HepG2 (cell line): ENCODE results near the gene PEX5. TPM values are rescaled to one million over a fixed set of nuclear protein-coding genes. Genes with fewer than 3 reads are reported as not detected.

Experiments used
- BRCA1 ChIP-seq: sonication (generic); formaldehyde crosslinking; IDR thresholded peaks from 2 replicates; pipeline ENCODE4 v1.4.0; 2020; ENCODE audit warnings: missing genetic modification reagents
- JARID2 ChIP-seq: sonication (generic); formaldehyde crosslinking; IDR thresholded peaks from 2 replicates; pipeline ENCODE4 v1.8.1; 2023; ENCODE audit warnings: missing genetic modification reagents, inconsistent platforms; ENCODE audit not compliant: insufficient replicate concordance
- KAT8 ChIP-seq: IDR thresholded peaks from 2 replicates; pipeline ENCODE4 v1.6.1; 2016; ENCODE audit warnings: missing genetic modification reagents, missing compliant biosample characterization
- KDM3A ChIP-seq: IDR thresholded peaks from 2 replicates; pipeline ENCODE4 v1.6.1; 2018; ENCODE audit warnings: low read depth, missing compliant biosample characterization
- NRL ChIP-seq: sonication (generic); formaldehyde crosslinking; IDR thresholded peaks from 2 replicates; pipeline ENCODE4 v1.5.0; 2020; ENCODE audit warnings: missing genetic modification reagents, mild to moderate bottlenecking, moderate library complexity, borderline replicate concordance
- PAX8 ChIP-seq: sonication (generic); formaldehyde crosslinking; IDR thresholded peaks from 2 replicates; pipeline ENCODE4 v1.8.0; 2022; ENCODE audit warnings: mild to moderate bottlenecking, missing genetic modification reagents, borderline replicate concordance
- PTBP1 ChIP-seq: fragments of 200-400 bp; formaldehyde crosslinking; IDR thresholded peaks from 2 replicates; pipeline ENCODE4 v1.6.1; 2018; ENCODE audit warnings: low read length, low read depth; ENCODE audit not compliant: poor library complexity, severe bottlenecking
- RAD21 ChIP-seq: fragments of 450-650 bp; formaldehyde crosslinking; IDR thresholded peaks from 2 replicates; pipeline ENCODE4 v1.5.0; 2020; ENCODE audit warnings: mild to moderate bottlenecking
- SAFB2 ChIP-seq: sonication (generic); formaldehyde crosslinking; IDR thresholded peaks from 2 replicates; pipeline ENCODE4 v1.5.1; 2020; ENCODE audit warnings: missing genetic modification reagents, low read depth, mild to moderate bottlenecking, borderline replicate concordance
- SALL1 ChIP-seq: sonication (generic); formaldehyde crosslinking; IDR thresholded peaks from 2 replicates; pipeline ENCODE4 v1.8.0; 2022; ENCODE audit warnings: mild to moderate bottlenecking, missing genetic modification reagents
- STAT5B ChIP-seq: sonication (generic); formaldehyde crosslinking; IDR thresholded peaks from 2 replicates; pipeline ENCODE4 v1.4.0; 2020; ENCODE audit warnings: missing genetic modification reagents
- TEAD3 ChIP-seq: optimal IDR thresholded peaks from 2 replicates; pipeline ENCODE3; 2016; ENCODE audit warnings: borderline replicate concordance
- TGIF2 ChIP-seq: IDR thresholded peaks from 2 replicates; pipeline ENCODE4 v1.6.1; 2016; ENCODE audit warnings: control low read depth, missing compliant biosample characterization
- ZEB1 ChIP-seq: IDR thresholded peaks from 2 replicates; pipeline ENCODE4 v1.6.1; 2012; ENCODE audit warnings: mild to moderate bottlenecking, low read depth, inconsistent platforms; ENCODE audit not compliant: insufficient replicate concordance
- ZMYM3 ChIP-seq: sonication (generic); formaldehyde crosslinking; IDR thresholded peaks from 2 replicates; pipeline ENCODE4 v1.5.1; 2020; ENCODE audit warnings: mild to moderate bottlenecking, missing genetic modification reagents
- ZNF160 ChIP-seq: sonication (generic); formaldehyde crosslinking; IDR thresholded peaks from 2 replicates; pipeline ENCODE4 v1.8.0; 2022; ENCODE audit warnings: mild to moderate bottlenecking, inconsistent platforms, missing genetic modification reagents
- ZNF563 ChIP-seq: sonication (generic); formaldehyde crosslinking; IDR thresholded peaks from 2 replicates; pipeline ENCODE4 v1.8.0; 2022; ENCODE audit warnings: mild to moderate bottlenecking, moderate library complexity, missing genetic modification reagents
- ZNF629 ChIP-seq: sonication (generic); formaldehyde crosslinking; conservative IDR thresholded peaks from 2 replicates; pipeline ENCODE4 v1.5.0; 2020; ENCODE audit warnings: missing genetic modification reagents
- ZNF782 ChIP-seq: sonication (generic); formaldehyde crosslinking; IDR thresholded peaks from 2 replicates; pipeline ENCODE4 v1.4.0; 2020; ENCODE audit warnings: missing genetic modification reagents, mild to moderate bottlenecking, borderline replicate concordance
- polyA plus RNA-seq, 8 experiments: library from polyadenylated mRNA; depleted of rRNA in 3 of 8; stranded (reverse) in 7 of 8; unstranded in 1 of 8; fragments of >200 nt; fragmentation: Illumina TruSeq in 4 of 8; extraction: Trizol in 4 of 8; gene quantifications; 2 replicates each; pipeline versions ENCODE4 v1.2.1 to v1.2.3, GENCODE V29; 2011 to 2016; ENCODE audit warnings: low read depth in 4 of 8, missing spikeins in 1 of 8, mixed read lengths in 1 of 8; ENCODE audit not compliant: insufficient read depth in 1 of 8
- total RNA-seq, 5 experiments: library from RNA; depleted of rRNA; stranded (reverse); fragments of >200 nt; fragmentation: Illumina TruSeq; extraction: Trizol; gene quantifications; 2 replicates each; pipeline ENCODE4 v1.2.3, GENCODE V29; 2016; ENCODE audit warnings: low read depth in 1 of 5
- TF ChIP-seq, protein P1 (sequence below): sonication (generic); formaldehyde crosslinking; IDR thresholded peaks from 2 replicates; pipeline ENCODE4 v1.4.0; 2020; ENCODE audit warnings: mild to moderate bottlenecking, missing genetic modification reagents
- TF ChIP-seq, protein P2 (sequence below): sonication (generic); formaldehyde crosslinking; IDR thresholded peaks from 2 replicates; pipeline ENCODE4 v1.9.0; 2022; ENCODE audit warnings: low read depth, missing genetic modification reagents
- TF ChIP-seq, protein P3 (sequence below): sonication (generic); formaldehyde crosslinking; IDR thresholded peaks from 2 replicates; pipeline ENCODE4 v1.4.0; 2020; ENCODE audit warnings: missing genetic modification reagents
- TF ChIP-seq, protein P4 (sequence below): sonication (generic); formaldehyde crosslinking; IDR thresholded peaks from 2 replicates; pipeline ENCODE4 v1.8.1; 2023; ENCODE audit warnings: mild to moderate bottlenecking, moderate library complexity, missing genetic modification reagents
- TF ChIP-seq, protein P5 (sequence below): sonication (generic); formaldehyde crosslinking; IDR thresholded peaks from 2 replicates; pipeline ENCODE4 v1.4.0; 2020; ENCODE audit warnings: missing genetic modification reagents, borderline replicate concordance

PEX5 gene
- total and polyA plus RNA-seq, 2 of the 13 experiments (the other 11 are each of a cell fraction or from before 2014, with no cell fraction given) = 16.4 to 29.0 TPM

DNA sequence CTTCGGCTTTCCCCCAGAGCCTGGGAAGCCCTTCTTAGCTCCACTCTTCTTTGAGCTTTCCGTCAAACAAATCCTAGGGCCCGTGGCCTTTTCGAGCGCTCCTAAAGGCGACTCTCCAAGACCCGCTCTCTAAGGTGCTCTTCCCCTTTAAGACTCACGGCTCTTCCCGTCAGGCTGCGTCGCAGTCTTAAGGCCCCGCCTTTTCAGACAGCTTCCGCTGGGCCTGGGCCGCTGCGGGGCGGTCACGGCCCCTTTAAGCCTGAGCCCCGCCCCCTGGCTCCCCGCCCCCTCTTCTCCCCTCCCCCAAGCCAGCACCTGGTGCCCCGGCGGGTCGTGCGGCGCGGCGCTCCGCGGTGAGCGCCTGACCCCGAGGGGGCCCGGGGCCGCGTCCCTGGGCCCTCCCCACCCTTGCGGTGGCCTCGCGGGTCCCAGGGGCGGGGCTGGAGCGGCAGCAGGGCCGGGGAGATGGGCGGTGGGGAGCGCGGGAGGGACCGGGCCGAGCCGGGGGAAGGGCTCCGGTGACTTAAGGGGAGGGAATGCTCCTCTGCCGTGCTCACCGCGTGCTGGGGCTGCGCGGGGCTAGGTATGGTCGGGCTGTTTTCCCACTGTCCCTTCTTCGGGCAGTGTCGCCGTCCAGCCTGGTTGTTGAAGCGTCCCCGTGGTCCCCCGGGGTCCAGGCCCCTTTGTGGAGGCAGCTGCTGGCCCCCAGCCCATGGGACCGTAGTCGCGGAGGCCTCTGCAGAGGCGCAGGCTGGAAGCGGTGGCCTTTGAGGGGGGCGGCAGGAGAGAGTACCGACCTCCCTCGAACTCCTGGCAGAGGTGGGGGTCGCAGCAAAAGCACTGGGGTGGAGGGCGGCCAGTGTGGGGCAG, at the start of gene PEX5 (continued):
- TF ChIP-seq, protein P1, sequence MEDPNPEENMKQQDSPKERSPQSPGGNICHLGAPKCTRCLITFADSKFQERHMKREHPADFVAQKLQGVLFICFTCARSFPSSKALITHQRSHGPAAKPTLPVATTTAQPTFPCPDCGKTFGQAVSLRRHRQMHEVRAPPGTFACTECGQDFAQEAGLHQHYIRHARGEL (CRISPR knock-in tag) = no peak
- TF ChIP-seq TGIF2 (CRISPR knock-in tag) (0 out of 2 replicates have a peak, but pooled peaks have one; percentile 19), RAD21 (CRISPR knock-in tag) (0 out of 2 replicates have a peak, but pooled peaks have one; percentile 41), NRL (CRISPR knock-in tag) (no peak), STAT5B (CRISPR knock-in tag) (no peak), PAX8 (CRISPR knock-in tag) (no peak), ZNF782 (CRISPR knock-in tag) (no peak; the same call in 1 of the 2 replicates), ZNF629 (CRISPR knock-in tag) (no peak), KAT8 (no peak), SAFB2 (CRISPR knock-in tag) (no peak), PTBP1 (no peak), JARID2 (CRISPR knock-in tag) (no peak), KDM3A (CRISPR knock-in tag) (0 out of 2 replicates have a peak, but pooled peaks have one; percentile 22), ZMYM3 (CRISPR knock-in tag) (peak; percentile 92), TEAD3 (CRISPR knock-in tag) (no peak), SALL1 (CRISPR knock-in tag) (no peak), ZNF563 (CRISPR knock-in tag) (no peak), BRCA1 (CRISPR knock-in tag) (no peak), ZEB1 (no peak), ZNF160 (no peak; the same call in 1 of the 2 replicates)
- TF ChIP-seq, protein P2, sequence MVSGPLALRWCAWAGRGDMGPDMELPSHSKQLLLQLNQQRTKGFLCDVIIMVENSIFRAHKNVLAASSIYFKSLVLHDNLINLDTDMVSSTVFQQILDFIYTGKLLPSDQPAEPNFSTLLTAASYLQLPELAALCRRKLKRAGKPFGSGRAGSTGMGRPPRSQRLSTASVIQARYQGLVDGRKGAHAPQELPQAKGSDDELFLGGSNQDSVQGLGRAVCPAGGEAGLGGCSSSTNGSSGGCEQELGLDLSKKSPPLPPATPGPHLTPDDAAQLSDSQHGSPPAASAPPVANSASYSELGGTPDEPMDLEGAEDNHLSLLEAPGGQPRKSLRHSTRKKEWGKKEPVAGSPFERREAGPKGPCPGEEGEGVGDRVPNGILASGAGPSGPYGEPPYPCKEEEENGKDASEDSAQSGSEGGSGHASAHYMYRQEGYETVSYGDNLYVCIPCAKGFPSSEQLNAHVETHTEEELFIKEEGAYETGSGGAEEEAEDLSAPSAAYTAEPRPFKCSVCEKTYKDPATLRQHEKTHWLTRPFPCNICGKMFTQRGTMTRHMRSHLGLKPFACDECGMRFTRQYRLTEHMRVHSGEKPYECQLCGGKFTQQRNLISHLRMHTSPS (CRISPR knock-in tag) = no peak
- TF ChIP-seq, protein P3, sequence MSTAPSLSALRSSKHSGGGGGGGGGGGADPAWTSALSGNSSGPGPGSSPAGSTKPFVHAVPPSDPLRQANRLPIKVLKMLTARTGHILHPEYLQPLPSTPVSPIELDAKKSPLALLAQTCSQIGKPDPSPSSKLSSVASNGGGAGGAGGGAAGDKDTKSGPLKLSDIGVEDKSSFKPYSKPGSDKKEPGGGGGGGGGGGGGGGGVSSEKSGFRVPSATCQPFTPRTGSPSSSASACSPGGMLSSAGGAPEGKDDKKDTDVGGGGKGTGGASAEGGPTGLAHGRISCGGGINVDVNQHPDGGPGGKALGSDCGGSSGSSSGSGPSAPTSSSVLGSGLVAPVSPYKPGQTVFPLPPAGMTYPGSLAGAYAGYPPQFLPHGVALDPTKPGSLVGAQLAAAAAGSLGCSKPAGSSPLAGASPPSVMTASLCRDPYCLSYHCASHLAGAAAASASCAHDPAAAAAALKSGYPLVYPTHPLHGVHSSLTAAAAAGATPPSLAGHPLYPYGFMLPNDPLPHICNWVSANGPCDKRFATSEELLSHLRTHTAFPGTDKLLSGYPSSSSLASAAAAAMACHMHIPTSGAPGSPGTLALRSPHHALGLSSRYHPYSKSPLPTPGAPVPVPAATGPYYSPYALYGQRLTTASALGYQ (CRISPR knock-in tag) = no peak
- TF ChIP-seq, protein P4, sequence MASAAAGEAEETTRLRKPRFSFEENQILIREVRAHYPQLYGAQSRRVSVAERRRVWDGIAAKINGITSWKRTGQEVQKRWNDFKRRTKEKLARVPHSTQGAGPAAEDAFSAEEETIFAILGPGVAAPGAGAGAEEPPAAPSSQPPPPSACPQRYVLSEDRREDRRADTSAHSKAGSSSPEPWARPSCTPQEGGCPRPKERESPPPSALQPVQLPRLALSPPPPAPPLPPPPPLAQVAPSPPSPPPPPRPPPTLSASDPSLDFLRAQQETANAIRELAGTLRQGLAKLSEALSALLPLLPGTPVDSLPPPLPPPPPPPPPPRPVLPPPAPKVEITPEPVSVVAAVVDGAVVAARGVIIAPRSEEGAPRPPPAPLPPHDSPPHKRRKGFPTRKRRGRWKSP (CRISPR knock-in tag) = no peak
- TF ChIP-seq, protein P5, sequence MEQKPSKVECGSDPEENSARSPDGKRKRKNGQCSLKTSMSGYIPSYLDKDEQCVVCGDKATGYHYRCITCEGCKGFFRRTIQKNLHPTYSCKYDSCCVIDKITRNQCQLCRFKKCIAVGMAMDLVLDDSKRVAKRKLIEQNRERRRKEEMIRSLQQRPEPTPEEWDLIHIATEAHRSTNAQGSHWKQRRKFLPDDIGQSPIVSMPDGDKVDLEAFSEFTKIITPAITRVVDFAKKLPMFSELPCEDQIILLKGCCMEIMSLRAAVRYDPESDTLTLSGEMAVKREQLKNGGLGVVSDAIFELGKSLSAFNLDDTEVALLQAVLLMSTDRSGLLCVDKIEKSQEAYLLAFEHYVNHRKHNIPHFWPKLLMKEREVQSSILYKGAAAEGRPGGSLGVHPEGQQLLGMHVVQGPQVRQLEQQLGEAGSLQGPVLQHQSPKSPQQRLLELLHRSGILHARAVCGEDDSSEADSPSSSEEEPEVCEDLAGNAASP (CRISPR knock-in tag) = no peak
